ENCODE results near the gene HIGD2A. TPM values are rescaled to one million over a fixed set of nuclear protein-coding genes. Genes with fewer than 3 reads are reported as not detected.
A peak's percentile ranks its signal among the peaks of the same experiment; 100 is the strongest.

Gene HIGD2A
- total RNA-seq, 3 donors from 2014 or later: 186 to 257 (median 198) TPM

DNA sequence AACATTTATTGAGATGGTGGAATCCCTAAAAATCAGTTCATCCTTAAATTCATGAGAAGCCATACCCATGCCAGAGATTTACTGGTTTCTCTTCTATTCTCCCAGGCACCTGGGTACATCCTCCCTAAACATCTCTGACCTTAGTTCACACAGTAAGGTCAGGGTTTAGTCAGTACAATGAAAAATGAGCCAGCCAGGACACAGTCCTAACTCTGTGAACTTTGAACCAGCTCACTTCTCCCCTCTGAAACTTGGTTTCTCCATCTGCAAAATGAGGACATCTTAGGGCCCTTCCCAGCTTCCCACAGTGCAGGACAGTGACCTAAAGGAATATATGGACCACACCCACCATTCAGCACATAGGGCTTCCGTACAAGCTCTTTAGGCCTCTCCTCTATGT, 2.1 kb upstream of the HIGD2A start:
- intact Hi-C loops (cut with DNase I, micrococcal nuclease): no loop called here
- Histone ChIP-seq H3K9me3 (no peaks in the 10 kb centered on the region), H3K4me3 (no peak overlapping the region), H3K4me1 (ENCODE audit: low read depth) (peaks cover 16% of the 10 kb centered on the region), H3K36me3 (ENCODE audit: low read depth) (no peaks in the 10 kb centered on the region)
- no peak for DNase-seq
- ATAC-seq: no peak
- TF ChIP-seq, protein P1, sequence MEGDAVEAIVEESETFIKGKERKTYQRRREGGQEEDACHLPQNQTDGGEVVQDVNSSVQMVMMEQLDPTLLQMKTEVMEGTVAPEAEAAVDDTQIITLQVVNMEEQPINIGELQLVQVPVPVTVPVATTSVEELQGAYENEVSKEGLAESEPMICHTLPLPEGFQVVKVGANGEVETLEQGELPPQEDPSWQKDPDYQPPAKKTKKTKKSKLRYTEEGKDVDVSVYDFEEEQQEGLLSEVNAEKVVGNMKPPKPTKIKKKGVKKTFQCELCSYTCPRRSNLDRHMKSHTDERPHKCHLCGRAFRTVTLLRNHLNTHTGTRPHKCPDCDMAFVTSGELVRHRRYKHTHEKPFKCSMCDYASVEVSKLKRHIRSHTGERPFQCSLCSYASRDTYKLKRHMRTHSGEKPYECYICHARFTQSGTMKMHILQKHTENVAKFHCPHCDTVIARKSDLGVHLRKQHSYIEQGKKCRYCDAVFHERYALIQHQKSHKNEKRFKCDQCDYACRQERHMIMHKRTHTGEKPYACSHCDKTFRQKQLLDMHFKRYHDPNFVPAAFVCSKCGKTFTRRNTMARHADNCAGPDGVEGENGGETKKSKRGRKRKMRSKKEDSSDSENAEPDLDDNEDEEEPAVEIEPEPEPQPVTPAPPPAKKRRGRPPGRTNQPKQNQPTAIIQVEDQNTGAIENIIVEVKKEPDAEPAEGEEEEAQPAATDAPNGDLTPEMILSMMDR (IDR thresholded peaks at IDR 0.05): no peak

GRCh38 chr5:176387384-176387925, 1.1 kb upstream of the HIGD2A start:
- DNase-seq (peak in 1 of 3 donors; percentile 17), ATAC-seq (no peak)
- TF ChIP-seq, protein P1 (IDR thresholded peaks at IDR 0.05): no peak
- Histone ChIP-seq H3K4me3 (no peak overlapping the region), H3K36me3 (ENCODE audit: low read depth) (no peaks in the 10 kb centered on the region), H3K9me3 (no peaks in the 10 kb centered on the region), H3K4me1 (ENCODE audit: low read depth) (peaks cover 16% of the 10 kb centered on the region)
- intact Hi-C loops (cut with DNase I, micrococcal nuclease): no loop called here

GRCh38 chr5:176388003-176388443, 528 bp upstream of the HIGD2A start:
- TF ChIP-seq, protein P1 (IDR thresholded peaks at IDR 0.05): no peak
- intact Hi-C loops (cut with DNase I, micrococcal nuclease): no loop called here
- no peaks in the 10 kb centered on the region for H3K36me3 ChIP-seq (ENCODE audit: low read depth)
- no peaks in the 10 kb centered on the region for H3K9me3 ChIP-seq
- H3K4me1 ChIP-seq (ENCODE audit: low read depth): peaks cover 16% of the 10 kb centered on the region
- H3K4me3 ChIP-seq: peak overlapping the region; percentile 63
- no peak for DNase-seq
- ATAC-seq: no peak

DNA sequence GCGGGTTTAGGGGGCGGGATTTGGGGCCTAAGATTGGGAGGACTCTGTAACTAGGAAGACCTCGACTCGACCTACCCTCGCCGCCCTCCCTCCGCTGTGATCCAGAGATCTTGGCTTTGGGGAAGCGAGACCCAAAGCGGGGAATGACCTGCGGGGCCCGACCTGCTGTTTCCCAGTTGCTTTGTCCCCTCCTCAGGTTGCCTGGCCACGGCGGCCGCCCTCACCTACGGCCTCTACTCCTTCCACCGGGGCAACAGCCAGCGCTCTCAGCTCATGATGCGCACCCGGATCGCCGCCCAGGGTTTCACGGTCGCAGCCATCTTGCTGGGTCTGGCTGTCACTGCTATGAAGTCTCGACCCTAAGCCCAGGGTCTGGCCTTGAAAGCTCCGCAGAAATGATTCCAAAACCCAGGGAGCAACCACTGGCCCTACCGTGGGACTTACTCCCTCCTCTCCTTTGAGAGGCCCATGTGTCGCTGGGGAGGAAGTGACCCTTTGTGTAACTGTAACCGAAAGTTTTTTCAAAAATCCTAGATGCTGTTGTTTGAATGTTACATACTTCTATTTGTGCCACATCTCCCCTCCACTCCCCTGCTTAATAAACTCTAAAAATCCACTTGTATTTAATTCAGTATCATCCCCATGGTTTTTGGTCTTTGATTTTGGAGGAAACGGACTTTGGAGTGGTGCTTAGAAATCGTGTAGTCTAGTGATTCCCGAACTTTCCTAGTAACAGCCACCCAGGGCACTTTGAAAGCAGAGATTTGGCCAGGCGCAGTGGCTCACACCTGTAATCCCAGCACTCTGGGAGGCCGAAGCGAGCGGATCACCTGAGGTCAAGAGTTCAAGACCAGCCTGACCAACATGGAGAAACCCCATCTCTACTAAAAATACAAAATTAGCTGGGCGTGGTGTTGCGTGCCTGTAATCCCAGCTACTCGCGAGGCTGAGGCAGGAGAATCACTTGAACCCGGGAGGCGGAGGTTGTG, 878 bp downstream of the HIGD2A start:
- Histone ChIP-seq H3K36me3 (ENCODE audit: low read depth) (no peaks in the 10 kb centered on the region), H3K4me1 (ENCODE audit: low read depth) (peaks cover 16% of the 10 kb centered on the region), H3K4me3 (peak overlapping the region; percentile 31), H3K9me3 (no peaks in the 10 kb centered on the region)
- ATAC-seq (peak; percentile 43), DNase-seq (peak in 2 of 3 donors; percentile 48 to 51)
- TF ChIP-seq, protein P1 (IDR thresholded peaks at IDR 0.05): no peak
- intact Hi-C loops (cut with DNase I, micrococcal nuclease): no loop called here

- intact Hi-C loops (cut with DNase I, micrococcal nuclease): no loop called here
- Histone ChIP-seq H3K4me1 (ENCODE audit: low read depth) (peaks cover 16% of the 10 kb centered on the region), H3K36me3 (ENCODE audit: low read depth) (no peaks in the 10 kb centered on the region), H3K9me3 (no peaks in the 10 kb centered on the region), H3K4me3 (no peak overlapping the region)
- TF ChIP-seq, protein P1 (IDR thresholded peaks at IDR 0.05): no peak
- ATAC-seq (no peak), DNase-seq (peak in 2 of 3 donors; percentile 21 to 29)
These were observed 2.9 kb downstream of the HIGD2A start for GRCh38 chr5:176391479-176391878.

All from mucosa of descending colon (tissue), 3 donors.